ENCODE measurements around the gene ERMAP.
"Not testable (repeated sequence)": the region's sequence is repeated elsewhere in the genome, so short reads cannot be mapped to it uniquely, and the experiment has no call there.

Gene ERMAP

DNA sequence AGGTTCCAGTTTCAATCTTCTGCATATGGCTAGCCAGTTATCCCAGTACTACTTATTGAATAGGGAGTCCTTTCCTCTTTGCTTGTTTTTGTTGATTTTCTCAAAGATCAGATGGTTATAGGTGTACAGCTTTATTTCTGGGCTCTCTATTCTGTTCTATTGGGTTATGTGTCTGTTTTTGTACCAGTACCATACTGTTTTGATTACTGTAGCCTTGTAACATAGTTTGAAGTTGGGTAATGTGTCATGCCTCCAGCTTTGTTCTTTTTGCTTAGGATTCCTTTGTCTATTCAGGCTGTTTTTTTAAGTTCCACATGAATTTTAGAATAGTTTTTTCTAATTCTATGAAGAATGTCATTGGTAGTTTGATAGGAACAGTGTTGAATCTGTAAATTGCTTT lies 56.2 kb downstream of the ERMAP start:
- not testable (repeated sequence) for H3K36me3 ChIP-seq; DNase-seq; H3K4me1 ChIP-seq; H3K4me3 ChIP-seq (ENCODE audit: low read depth, low read length); H3K27me3 ChIP-seq; H3K9me3 ChIP-seq

DNA sequence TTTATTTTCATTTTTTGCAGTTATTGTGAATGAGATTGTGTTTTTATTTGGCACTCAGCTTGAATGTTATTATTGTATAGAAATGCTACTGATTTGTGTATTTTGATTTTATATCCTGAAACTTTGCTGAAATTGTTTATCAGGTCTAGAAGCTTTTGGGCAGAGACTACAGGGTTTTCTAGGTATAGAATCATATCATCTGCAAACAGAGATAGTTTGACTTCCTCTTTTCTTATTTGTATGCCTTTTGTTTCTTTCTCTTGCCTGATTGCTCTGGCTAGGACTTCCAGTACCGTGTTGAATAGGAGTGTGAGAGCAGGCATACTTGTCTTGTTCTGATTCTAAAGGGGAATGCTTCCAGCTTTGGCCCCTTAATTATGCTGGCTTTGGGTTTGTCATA lies 56.7 kb downstream of the ERMAP start:
- Histone ChIP-seq H3K4me1 (no peaks in the 10 kb centered on the region), H3K4me3 (ENCODE audit: low read depth, low read length) (no peak overlapping the region), H3K36me3 (no peaks in the 10 kb centered on the region), H3K9me3 (no peaks in the 10 kb centered on the region), H3K27me3 (peaks cover 3% of the 10 kb centered on the region; the same call in 1 of the 2 replicates)
- DNase-seq, result no peak
- TF ChIP-seq, protein P1, sequence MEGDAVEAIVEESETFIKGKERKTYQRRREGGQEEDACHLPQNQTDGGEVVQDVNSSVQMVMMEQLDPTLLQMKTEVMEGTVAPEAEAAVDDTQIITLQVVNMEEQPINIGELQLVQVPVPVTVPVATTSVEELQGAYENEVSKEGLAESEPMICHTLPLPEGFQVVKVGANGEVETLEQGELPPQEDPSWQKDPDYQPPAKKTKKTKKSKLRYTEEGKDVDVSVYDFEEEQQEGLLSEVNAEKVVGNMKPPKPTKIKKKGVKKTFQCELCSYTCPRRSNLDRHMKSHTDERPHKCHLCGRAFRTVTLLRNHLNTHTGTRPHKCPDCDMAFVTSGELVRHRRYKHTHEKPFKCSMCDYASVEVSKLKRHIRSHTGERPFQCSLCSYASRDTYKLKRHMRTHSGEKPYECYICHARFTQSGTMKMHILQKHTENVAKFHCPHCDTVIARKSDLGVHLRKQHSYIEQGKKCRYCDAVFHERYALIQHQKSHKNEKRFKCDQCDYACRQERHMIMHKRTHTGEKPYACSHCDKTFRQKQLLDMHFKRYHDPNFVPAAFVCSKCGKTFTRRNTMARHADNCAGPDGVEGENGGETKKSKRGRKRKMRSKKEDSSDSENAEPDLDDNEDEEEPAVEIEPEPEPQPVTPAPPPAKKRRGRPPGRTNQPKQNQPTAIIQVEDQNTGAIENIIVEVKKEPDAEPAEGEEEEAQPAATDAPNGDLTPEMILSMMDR (IDR thresholded peaks at IDR 0.05; ENCODE audit: low read depth, low read length), result no peak

DNA sequence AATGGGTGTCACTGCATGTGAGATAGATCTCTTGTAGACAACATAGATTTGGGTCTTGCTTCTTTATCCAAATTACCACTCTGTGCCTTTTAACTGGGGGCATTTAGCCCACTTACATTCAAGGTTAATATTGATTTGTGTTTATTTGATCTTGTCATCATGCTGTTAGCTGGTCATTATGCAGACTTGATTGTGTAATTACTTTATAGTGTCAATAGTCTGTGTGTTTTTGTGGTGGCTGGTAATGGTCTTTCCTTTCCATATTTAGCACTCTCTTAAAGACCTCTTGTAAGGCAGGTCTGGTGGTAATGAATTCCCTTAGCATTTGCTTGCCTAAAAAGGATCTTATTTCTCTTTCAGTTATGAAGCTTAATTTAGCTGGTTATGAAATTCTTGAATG lies 59.1 kb downstream of the ERMAP start:
- no peaks in the 10 kb centered on the region for H3K36me3 ChIP-seq
- DNase-seq, result no peak
- H3K4me1 ChIP-seq, result no peaks in the 10 kb centered on the region
- H3K9me3 ChIP-seq, result no peaks in the 10 kb centered on the region
- TF ChIP-seq, protein P1 (IDR thresholded peaks at IDR 0.05; ENCODE audit: low read depth, low read length), result no peak
- H3K4me3 ChIP-seq (ENCODE audit: low read depth, low read length), result no peak overlapping the region
- H3K27me3 ChIP-seq, result peaks cover 3% of the 10 kb centered on the region; the same call in 1 of the 2 replicates

DNA sequence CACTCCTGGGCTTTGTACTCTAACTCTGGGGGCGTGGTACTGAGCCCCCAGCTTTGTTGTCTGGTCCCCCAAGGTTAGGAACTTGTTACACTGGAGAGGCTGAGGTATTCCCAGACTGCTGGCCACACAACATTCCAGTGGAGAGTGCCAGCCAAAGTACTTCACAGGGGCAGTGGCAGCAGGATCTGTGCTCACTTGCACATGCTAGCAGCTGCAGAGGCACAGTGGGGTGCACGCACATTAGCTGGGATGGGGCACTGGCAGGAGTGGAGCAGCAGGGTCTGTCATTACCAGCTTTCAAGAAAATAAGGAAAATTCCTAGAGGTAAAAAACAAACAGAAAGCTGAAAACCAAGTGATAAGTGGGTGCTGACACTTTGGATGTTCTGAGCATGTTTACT lies 60.5 kb downstream of the ERMAP start:
- TF ChIP-seq, protein P1 (IDR thresholded peaks at IDR 0.05; ENCODE audit: low read depth, low read length), result no peak
- H3K4me3 ChIP-seq (ENCODE audit: low read depth, low read length), result no peak overlapping the region
- no peak for DNase-seq

DNA sequence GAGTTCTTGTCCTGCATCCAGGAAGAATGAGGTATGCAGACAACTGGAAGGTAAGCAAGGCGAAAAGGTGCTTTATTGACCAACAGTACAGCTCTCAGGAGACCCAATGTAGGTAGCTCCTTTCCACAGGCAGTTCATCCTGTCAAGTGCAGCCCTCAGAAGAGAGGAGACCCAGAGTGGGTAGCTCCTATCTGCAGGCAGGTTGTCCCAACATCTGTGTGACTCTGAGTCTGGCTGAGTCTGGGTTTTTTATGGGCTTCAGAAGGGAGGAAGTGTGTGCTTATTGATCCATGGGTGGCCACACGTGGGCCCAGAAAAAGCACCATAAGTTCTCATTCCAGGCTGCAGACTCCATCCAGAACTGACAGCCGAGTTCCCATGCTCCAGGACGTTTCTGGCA lies 63.5 kb downstream of the ERMAP start:
- no peaks in the 10 kb centered on the region for H3K4me1 ChIP-seq
- peaks cover 3% of the 10 kb centered on the region; the same call in 1 of the 2 replicates for H3K27me3 ChIP-seq
- H3K36me3 ChIP-seq, result no peaks in the 10 kb centered on the region
- H3K9me3 ChIP-seq, result no peaks in the 10 kb centered on the region
- TF ChIP-seq, protein P1 (IDR thresholded peaks at IDR 0.05; ENCODE audit: low read depth, low read length), result no peak
- DNase-seq, result no peak
- no peak overlapping the region for H3K4me3 ChIP-seq (ENCODE audit: low read depth, low read length)

More for the DNA sequence above, 60.5 kb downstream of the ERMAP start:
- Histone ChIP-seq H3K27me3 (peaks cover 3% of the 10 kb centered on the region; the same call in 1 of the 2 replicates), H3K9me3 (no peaks in the 10 kb centered on the region), H3K36me3 (no peaks in the 10 kb centered on the region), H3K4me1 (no peaks in the 10 kb centered on the region)

DNA sequence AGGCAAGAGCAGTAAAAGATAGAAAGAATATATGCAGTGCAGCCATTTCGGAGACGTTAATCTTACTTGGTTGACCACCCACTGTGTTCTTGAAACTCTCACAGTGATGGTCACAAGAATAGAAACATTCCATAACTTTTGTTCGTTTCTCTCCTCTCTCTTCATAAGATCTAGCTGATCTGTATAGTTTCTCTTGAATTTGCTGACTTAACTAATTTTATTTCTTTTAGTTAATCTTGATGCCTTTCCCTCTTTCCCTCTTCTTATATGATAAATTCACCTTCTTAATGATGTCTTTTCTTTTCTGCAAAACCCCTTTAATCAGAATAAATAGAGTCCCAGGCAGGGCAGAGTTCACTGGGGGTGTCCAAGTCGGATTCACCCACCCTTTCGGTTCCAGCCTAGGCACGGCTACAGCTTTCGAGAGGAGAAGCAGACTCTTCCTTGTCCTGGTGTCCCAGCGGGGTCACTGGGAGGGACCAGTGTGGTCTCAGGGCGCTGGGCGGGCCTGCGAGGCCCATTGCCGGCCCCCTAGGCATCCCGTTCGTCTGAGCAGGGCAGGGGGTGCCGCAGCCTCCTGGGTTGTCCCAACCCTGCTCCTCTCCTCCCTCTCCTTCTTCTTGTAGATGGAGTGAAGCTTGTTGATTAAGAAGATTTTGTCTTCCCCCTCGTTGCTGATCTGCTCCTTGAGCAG lies 69.3 kb downstream of the ERMAP start:
- H3K4me1 ChIP-seq, result no peaks in the 10 kb centered on the region
- TF ChIP-seq, protein P1 (IDR thresholded peaks at IDR 0.05; ENCODE audit: low read depth, low read length), result no peak
- H3K27me3 ChIP-seq, result no peaks in the 10 kb centered on the region
- no peaks in the 10 kb centered on the region for H3K9me3 ChIP-seq
- no peak overlapping the region for H3K4me3 ChIP-seq (ENCODE audit: low read depth, low read length)
- no peaks in the 10 kb centered on the region for H3K36me3 ChIP-seq
- DNase-seq, result no peak

Measured in BE2C (cell line).